Activated CD8-positive, alpha-beta T cell treated with anti-CD3 and anti-CD28 coated beads for 36 hours (primary cell): ENCODE data around the gene TMA7B. TPM values are rescaled to one million over a fixed set of nuclear protein-coding genes. Genes with fewer than 3 reads are reported as not detected.

Experiments
- ATAC-seq: fragments of 200-7000 bp; cut with Tn5 transposase; one replicate; pipeline ENCODE4 v1.10.0; 2021; ENCODE audit warnings: mild to moderate bottlenecking, moderate library complexity
- CTCF ChIA-PET: fragments of 350-600 bp; sonication (Branson Sonifier 250); formaldehyde crosslinking; loops from one replicate; lab custom pipeline; 2021; ENCODE audit warnings: antibody characterized with exemption; lab: Charles Lee
- POLR2A ChIA-PET: fragments of 350-600 bp; sonication (Branson Sonifier 250); formaldehyde crosslinking; loops from one replicate; lab custom pipeline; 2021; ENCODE audit warnings: antibody characterized with exemption; lab: Charles Lee
- DNase-seq: peaks from one replicate; pipeline ENCODE4 v3.0.0-alpha.2; 2020
- H3K27ac Mint-ChIP-seq: one replicate; pipeline ENCODE4 v1.8.0; 2021; ENCODE audit warnings: mild to moderate bottlenecking, mixed read lengths
- H3K27me3 Mint-ChIP-seq: one replicate; pipeline ENCODE4 v1.8.0; 2021; ENCODE audit warnings: mixed read lengths
- H3K36me3 Mint-ChIP-seq: one replicate; pipeline ENCODE4 v1.8.0; 2021; ENCODE audit warnings: low read depth, mixed read lengths
- H3K4me1 Mint-ChIP-seq: one replicate; pipeline ENCODE4 v1.8.0; 2021; ENCODE audit warnings: low read depth, mixed read lengths
- H3K4me3 Mint-ChIP-seq: one replicate; pipeline ENCODE4 v1.8.0; 2021; ENCODE audit warnings: mild to moderate bottlenecking, moderate library complexity, mixed read lengths
- H3K9me3 Mint-ChIP-seq: one replicate; pipeline ENCODE4 v1.8.0; 2021; ENCODE audit warnings: mixed read lengths
- CTCF ChIP-seq: fragments of 200-600 bp; IDR thresholded peaks from one replicate; pipeline ENCODE4 v1.8.0; 2022; ENCODE audit warnings: antibody characterized with exemption, mild to moderate bottlenecking
- intact Hi-C: fragments of 100-400 bp; cut with micrococcal nuclease; formaldehyde crosslinking; loops from one replicate; pipeline ENCODE4 v1.10.0; 2022
- total RNA-seq, 2 experiments: library from RNA; stranded (reverse); gene quantifications; one replicate each; pipeline ENCODE4 v1.2.3, GENCODE V29; 2021

The TMA7B gene
- total RNA-seq, 2 experiments from 2014 or later = 2.2 to 2.3 TPM

- DNase-seq (no peak), ATAC-seq (no peak)
- intact Hi-C loops = no loop called here
- Mint-ChIP-seq H3K36me3 (peaks cover 56% of the 10 kb centered on the region), H3K4me1 (peaks cover 9% of the 10 kb centered on the region), H3K27me3 (no peaks in the 10 kb centered on the region), H3K9me3 (peaks cover 1% of the 10 kb centered on the region), H3K27ac (no peak overlapping the region), H3K4me3 (no peak overlapping the region)
- no peak for TF ChIP-seq CTCF
- CTCF ChIA-PET = no interaction called here
- POLR2A ChIA-PET = interaction anchor here (0.6 to 1.8 kb wide), 3 partner anchors 10 to 20 kb away, joined by 3 to 7 read pairs (median 3); partner anchors contain the start of gene FAM83F
These were observed 13.9 kb downstream of the TMA7B start for GRCh38 chr22:39974065-39974464.

- Mint-ChIP-seq H3K36me3 (peaks cover 21% of the 10 kb centered on the region), H3K4me1 (peaks cover 28% of the 10 kb centered on the region), H3K27me3 (no peaks in the 10 kb centered on the region), H3K27ac (peak overlapping the region; percentile 9), H3K9me3 (peaks cover 3% of the 10 kb centered on the region), H3K4me3 (no peak overlapping the region)
- TF ChIP-seq CTCF = no peak
- ChIA-PET CTCF (interaction anchor here (1.5 kb wide), 1 partner anchor 12 kb away, joined by 10 read pairs; no protein-coding TSS in a partner anchor), POLR2A (interaction anchor here (0.8 to 1.8 kb wide), 3 partner anchors 14 to 29 kb away, joined by 3 to 7 read pairs (median 5); no protein-coding TSS in a partner anchor)
- DNase-seq = no peak
- intact Hi-C loops = no loop called here
- ATAC-seq = peak; percentile 67
These were observed 18.9 kb downstream of the TMA7B start for GRCh38 chr22:39979048-39979447.

GRCh38 chr22:39979458-39979857 lies 19.3 kb downstream of the TMA7B start:
- ATAC-seq = no peak
- Mint-ChIP-seq H3K27me3 (no peaks in the 10 kb centered on the region), H3K4me1 (peaks cover 28% of the 10 kb centered on the region), H3K9me3 (peaks cover 3% of the 10 kb centered on the region), H3K27ac (peak overlapping the region; percentile 9), H3K36me3 (peaks cover 21% of the 10 kb centered on the region), H3K4me3 (no peak overlapping the region)
- no peak for TF ChIP-seq CTCF
- ChIA-PET CTCF (no interaction called here), POLR2A (interaction anchor here (0.8 to 1.8 kb wide), 3 partner anchors 14 to 69 kb away, joined by 3 to 7 read pairs (median 5); no protein-coding TSS in a partner anchor)
- intact Hi-C loops = no loop called here
- DNase-seq = no peak

DNA sequence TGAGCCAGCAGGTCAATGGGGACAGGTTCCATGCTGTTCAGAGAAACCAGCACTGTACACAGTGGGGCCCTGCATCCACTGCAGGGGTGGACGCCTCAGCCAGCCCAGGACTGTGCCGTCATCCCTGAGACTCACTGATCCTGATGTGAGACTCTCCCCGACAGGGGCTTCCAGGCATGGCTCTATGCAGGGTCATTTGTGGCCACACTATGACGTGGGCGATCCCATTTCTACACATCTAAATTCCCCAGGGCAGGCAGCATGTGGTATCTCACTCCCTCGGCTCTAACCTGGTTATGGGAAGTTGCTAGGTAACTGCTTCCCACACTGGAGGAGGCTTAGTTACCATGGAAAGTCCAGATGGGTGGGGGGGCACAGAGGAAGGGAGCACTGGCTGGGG lies 20.4 kb downstream of the TMA7B start:
- intact Hi-C loops = no loop called here
- ChIA-PET CTCF (no interaction called here), POLR2A (interaction anchor here (1.8 kb wide), 1 partner anchor 13 kb away, joined by 7 read pairs; no protein-coding TSS in a partner anchor)
- Mint-ChIP-seq H3K27ac (no peak overlapping the region), H3K9me3 (peaks cover 3% of the 10 kb centered on the region), H3K36me3 (peaks cover 12% of the 10 kb centered on the region), H3K4me1 (peaks cover 38% of the 10 kb centered on the region), H3K27me3 (no peaks in the 10 kb centered on the region), H3K4me3 (no peak overlapping the region)
- DNase-seq (no peak), ATAC-seq (no peak)
- TF ChIP-seq CTCF = no peak

- Mint-ChIP-seq H3K27me3 (no peaks in the 10 kb centered on the region), H3K4me1 (peaks cover 42% of the 10 kb centered on the region), H3K9me3 (peaks cover 3% of the 10 kb centered on the region), H3K27ac (no peak overlapping the region), H3K4me3 (no peak overlapping the region), H3K36me3 (no peaks in the 10 kb centered on the region)
- intact Hi-C loops = no loop called here
- ChIA-PET CTCF (interaction anchor here (1.2 to 1.5 kb wide), 3 partner anchors 16 to 449 kb away, joined by 3 to 4 read pairs (median 4); no protein-coding TSS in a partner anchor), POLR2A (interaction anchor here (1.1 to 2.7 kb wide), 3 partner anchors 10 to 24 kb away, joined by 3 to 16 read pairs (median 4); partner anchors contain the start of gene FAM83F)
- no peak for TF ChIP-seq CTCF
- ATAC-seq (no peak), DNase-seq (no peak)
These were observed 23.1 kb downstream of the TMA7B start for GRCh38 chr22:39983346-39983745.
